ENCODE measurements around the gene RAB3A.

RAB3A gene

GRCh38 chr19:18150776-18151624, 52.8 kb downstream of the RAB3A start:
- CTCF ChIA-PET = interaction anchor here (1.2 to 3.1 kb wide), 8 partner anchors 9 to 128 kb away, joined by 3 to 27 read pairs (median 6); no protein-coding TSS in a partner anchor
- Mint-ChIP-seq H3K9me3 (no peaks in the 10 kb centered on the region), H3K27ac (peak overlapping the region; percentile 98), H3K4me3 (peak overlapping the region; percentile 80), H3K36me3 (peaks cover 19% of the 10 kb centered on the region), H3K27me3 (no peaks in the 10 kb centered on the region), H3K4me1 (peaks cover 25% of the 10 kb centered on the region)
- no peak for DNase-seq

- Mint-ChIP-seq H3K27me3 (no peaks in the 10 kb centered on the region), H3K36me3 (peaks cover 29% of the 10 kb centered on the region), H3K4me3 (no peak overlapping the region), H3K4me1 (peaks cover 24% of the 10 kb centered on the region), H3K27ac (no peak overlapping the region), H3K9me3 (no peaks in the 10 kb centered on the region)
- DNase-seq = no peak
- CTCF ChIA-PET = no interaction called here
Observed at GRCh38 chr19:18149596-18149975, 54.3 kb downstream of the RAB3A start.

GRCh38 chr19:18147396-18147795, 56.4 kb downstream of the RAB3A start:
- no peaks in the 10 kb centered on the region for H3K9me3 Mint-ChIP-seq
- no peak overlapping the region for H3K4me3 Mint-ChIP-seq
- H3K27ac Mint-ChIP-seq = no peak overlapping the region
- DNase-seq = no peak
- no peaks in the 10 kb centered on the region for H3K27me3 Mint-ChIP-seq
- H3K36me3 Mint-ChIP-seq = peaks cover 36% of the 10 kb centered on the region
- CTCF ChIA-PET = no interaction called here
- peaks cover 15% of the 10 kb centered on the region for H3K4me1 Mint-ChIP-seq
